Common myeloid progenitor, CD34-positive (primary cell): ENCODE measurements around the gene INTS14.
"Not testable (repeated sequence)": the region's sequence is repeated elsewhere in the genome, so short reads cannot be mapped to it uniquely, and the experiment has no call there.

Experiments used
- CTCF ChIA-PET: fragments of 350-600 bp; sonication (Branson Sonifier 250); formaldehyde crosslinking; loops from one replicate; lab custom pipeline; 2021; ENCODE audit warnings: antibody characterized with exemption; lab: Charles Lee
- POLR2A ChIA-PET: fragments of 350-600 bp; sonication (Branson Sonifier 250); formaldehyde crosslinking; loops from one replicate; lab custom pipeline; 2021; ENCODE audit warnings: antibody characterized with exemption; lab: Charles Lee
- DNase-seq, 3 donors: peaks; one replicate each; pipeline versions ENCODE4 v3.0.0 to v3.0.0-alpha.2; 2013
- H3K27ac ChIP-seq, 2 experiments: 1 replicate in 1 of 2; 2 replicates in 1 of 2; pipeline ENCODE4 v1.7.0; 2013; ENCODE audit warnings: inconsistent platforms in 2 of 2, low read length in 2 of 2, mild to moderate bottlenecking in 2 of 2, low read depth in 1 of 2, moderate library complexity in 1 of 2; ENCODE audit not compliant: severe bottlenecking in 2 of 2, insufficient read depth in 1 of 2, poor library complexity in 1 of 2
- H3K27me3 ChIP-seq, 5 experiments: replicated peaks in 2 of 5; 1 replicate in 3 of 5; 2 replicates in 2 of 5; pipeline versions ENCODE4 v1.6.1 to v1.7.0; 2013; ENCODE audit warnings: low read length in 4 of 5, mild to moderate bottlenecking in 2 of 5, moderate library complexity in 2 of 5, inconsistent platforms in 1 of 5; ENCODE audit not compliant: insufficient read depth in 5 of 5, control insufficient read depth in 4 of 5
- H3K36me3 ChIP-seq, 4 experiments: 1 replicate in 2 of 4; 2 replicates in 2 of 4; pipeline versions ENCODE4 v1.6.1 to v1.7.0; 2013; ENCODE audit warnings: low read length in 3 of 4, control low read depth in 1 of 4, mild to moderate bottlenecking in 1 of 4; ENCODE audit not compliant: control insufficient read depth in 4 of 4, insufficient read depth in 4 of 4
- H3K4me1 ChIP-seq, 4 experiments: 1 replicate in 3 of 4; 2 replicates in 1 of 4; pipeline versions ENCODE4 v1.6.1 to v1.7.1; 2013; ENCODE audit warnings: low read length in 3 of 4, mild to moderate bottlenecking in 3 of 4, control low read depth in 1 of 4, inconsistent platforms in 1 of 4, moderate library complexity in 1 of 4; ENCODE audit not compliant: control insufficient read depth in 4 of 4, insufficient read depth in 4 of 4; ENCODE audit errors: control extremely low read depth in 1 of 4
- H3K4me3 ChIP-seq, 7 experiments: 1 replicate in 4 of 7; 2 replicates in 3 of 7; pipeline versions ENCODE4 v1.5.1 to v1.7.0; 2013; ENCODE audit warnings: mild to moderate bottlenecking in 7 of 7, low read length in 6 of 7, moderate library complexity in 6 of 7, inconsistent platforms in 2 of 7, low read depth in 2 of 7, control low read depth in 1 of 7; ENCODE audit not compliant: insufficient read depth in 4 of 7, control insufficient read depth in 1 of 7; ENCODE audit errors: extremely low read depth in 1 of 7
- H3K9me3 ChIP-seq, 5 experiments: 1 replicate in 4 of 5; 2 replicates in 1 of 5; pipeline versions ENCODE4 v1.6.1 to v1.7.1; 2013; ENCODE audit warnings: low read length in 4 of 5, mild to moderate bottlenecking in 2 of 5, inconsistent platforms in 1 of 5, low read depth in 1 of 5, moderate library complexity in 1 of 5; ENCODE audit not compliant: control insufficient read depth in 4 of 5, insufficient read depth in 2 of 5; ENCODE audit errors: control extremely low read depth in 1 of 5
- WGBS: methylation state at CpG from one replicate; pipeline ENCODE4 v1.1.5; 2013; ENCODE audit not compliant: insufficient coverage; 5-methylcytosine and 5-hydroxymethylcytosine counted together

Gene INTS14

GRCh38 chr15:65556622-65557021 lies 54.3 kb downstream of the INTS14 start:
- Histone ChIP-seq H3K36me3 (peaks cover 12 to 68% (median 34%) of the 10 kb centered on the region in 4 experiments), H3K4me3 (no peak overlapping the region), H3K27me3 (no peaks in the 10 kb centered on the region), H3K4me1 (no peaks in the 10 kb centered on the region), H3K27ac (no peak overlapping the region), H3K9me3 (no peaks in the 10 kb centered on the region)
- ChIA-PET POLR2A (no interaction called here), CTCF (interaction anchor here (0.6 kb wide), 1 partner anchor 136 kb away, joined by 3 read pairs; no protein-coding TSS in a partner anchor)
- no peak for DNase-seq
- WGBS = 92% methylated on average over 5 of the region's 7 CpGs

- POLR2A ChIA-PET = no interaction called here
- Histone ChIP-seq H3K27ac (no peak overlapping the region), H3K4me1 (peaks cover 0 to 7% (median 2%) of the 10 kb centered on the region in 4 experiments), H3K4me3 (no peak overlapping the region), H3K36me3 (peaks cover 2 to 44% (median 25%) of the 10 kb centered on the region in 4 experiments), H3K9me3 (no peaks in the 10 kb centered on the region), H3K27me3 (no peaks in the 10 kb centered on the region)
- CTCF ChIA-PET = interaction anchor here (0.9 kb wide), 1 partner anchor 9 kb away, joined by 3 read pairs; no protein-coding TSS in a partner anchor
- WGBS = 100% methylated on average over 2 of the region's 3 CpGs
- no peak for DNase-seq
Observed at GRCh38 chr15:65553691-65554090, 57.2 kb downstream of the INTS14 start.

GRCh38 chr15:65552851-65553250 lies 58.1 kb downstream of the INTS14 start:
- H3K27ac ChIP-seq, H3K4me1 ChIP-seq, H3K9me3 ChIP-seq, CTCF ChIA-PET, POLR2A ChIA-PET, H3K27me3 ChIP-seq, DNase-seq, H3K4me3 ChIP-seq: not testable (repeated sequence)
- WGBS = no CpG with 5 or more reads among the region's 6 CpGs
- H3K36me3 ChIP-seq = peaks cover 0 to 36% (median 19%) of the 10 kb centered on the region in 4 experiments

GRCh38 chr15:65551183-65551582 lies 59.7 kb downstream of the INTS14 start:
- 80% methylated on average over 1 of the region's 2 CpGs for whole genome bisulfite sequencing
- Histone ChIP-seq H3K9me3 (no peaks in the 10 kb centered on the region), H3K27ac (no peak overlapping the region), H3K4me3 (no peak overlapping the region), H3K4me1 (peaks cover 0 to 7% (median 2%) of the 10 kb centered on the region in 4 experiments), H3K27me3 (no peaks in the 10 kb centered on the region), H3K36me3 (peaks cover 0 to 27% (median 9%) of the 10 kb centered on the region in 4 experiments)
- DNase-seq = peak in 2 of 3 donors; percentile 7 to 36
- ChIA-PET CTCF (interaction anchor here (0.8 kb wide), 1 partner anchor 14 kb away, joined by 3 read pairs; no protein-coding TSS in a partner anchor), POLR2A (no interaction called here)

- Histone ChIP-seq H3K9me3 (no peaks in the 10 kb centered on the region), H3K4me1 (peaks cover 0 to 7% (median 2%) of the 10 kb centered on the region in 4 experiments), H3K27me3 (no peaks in the 10 kb centered on the region), H3K36me3 (peaks cover 0 to 23% (median 6%) of the 10 kb centered on the region in 4 experiments), H3K4me3 (peak overlapping the region in 1 of 7 experiments; percentile 40), H3K27ac (no peak overlapping the region)
- ChIA-PET CTCF (no interaction called here), POLR2A (no interaction called here)
- DNase-seq = peak in 2 of 3 donors; percentile 29 to 47
- 51% methylated on average over 2 of the region's 3 CpGs for WGBS
Observed at GRCh38 chr15:65550681-65551098, 60.2 kb downstream of the INTS14 start.

GRCh38 chr15:65549288-65549687 lies 61.6 kb downstream of the INTS14 start:
- not testable (repeated sequence) for H3K4me3 ChIP-seq, DNase-seq, H3K27me3 ChIP-seq, H3K9me3 ChIP-seq, H3K27ac ChIP-seq, H3K4me1 ChIP-seq
- peaks cover 0 to 11% (median 1%) of the 10 kb centered on the region in 4 experiments for H3K36me3 ChIP-seq
- CTCF ChIA-PET = interaction anchor here (0.9 to 1.4 kb wide), 5 partner anchors 9 to 35 kb away, joined by 3 read pairs; no protein-coding TSS in a partner anchor
- 92% methylated on average over 2 of the region's 9 CpGs for WGBS
- POLR2A ChIA-PET = interaction anchor here (0.6 kb wide), 1 partner anchor 262 kb away, joined by 3 read pairs; no protein-coding TSS in a partner anchor

GRCh38 chr15:65547841-65548240 lies 63.1 kb downstream of the INTS14 start:
- POLR2A ChIA-PET = no interaction called here

More at GRCh38 chr15:65547841-65548240, 63.1 kb downstream of the INTS14 start:
- Histone ChIP-seq H3K4me1 (peaks cover 0 to 7% (median 2%) of the 10 kb centered on the region in 4 experiments), H3K36me3 (no peaks in the 10 kb centered on the region), H3K9me3 (no peaks in the 10 kb centered on the region), H3K27ac (no peak overlapping the region), H3K27me3 (no peaks in the 10 kb centered on the region), H3K4me3 (no peak overlapping the region)
- no peak for DNase-seq
- CTCF ChIA-PET = interaction anchor here (1.2 to 1.4 kb wide), 2 partner anchors 10 to 19 kb away, joined by 3 read pairs; no protein-coding TSS in a partner anchor
